ENCODE data around the gene CAT. TPM values are rescaled to one million over a fixed set of nuclear protein-coding genes. Genes with fewer than 3 reads are reported as not detected.

The CAT gene
- 100 to 1,000 TPM in 1 of 2 donors, 10 to 100 TPM in 1; 83.8 to 108 TPM for total RNA-seq

GRCh38 chr11:34438529-34439507 lies at the start of gene CAT:
Gene CAT, plus strand, starts transcription at chr11:34438934. Its CDS starts 80 bp downstream, at chr11:34439014.
- H3K36me3 ChIP-seq, result no peaks in the 10 kb centered on the region
- H3K27me3 ChIP-seq, result no peaks in the 10 kb centered on the region
- peak within 1 kb of the TSS; percentile 90 to 96 for H3K27ac ChIP-seq
- peak; percentile 99 for DNase-seq (ENCODE audit: low spot score)
- peak within 1 kb of the TSS; percentile 88 to 94 for H3K4me3 ChIP-seq
- H3K4me1 ChIP-seq, result peaks cover 0 to 17% of the 10 kb centered on the region in 2 donors
- no peak for TF ChIP-seq CTCF (IDR thresholded peaks at IDR 0.05)
- no peaks in the 10 kb centered on the region for H3K9me3 ChIP-seq

- H3K36me3 ChIP-seq, result no peaks in the 10 kb centered on the region
- no peak overlapping the region for H3K4me3 ChIP-seq
- H3K4me1 ChIP-seq, result no peaks in the 10 kb centered on the region
- no peaks in the 10 kb centered on the region for H3K27me3 ChIP-seq
- H3K9me3 ChIP-seq, result peaks cover 0 to 18% of the 10 kb centered on the region in 2 donors
- no peak overlapping the region for H3K27ac ChIP-seq
- no peak for TF ChIP-seq CTCF (IDR thresholded peaks at IDR 0.05)
- DNase-seq (ENCODE audit: low spot score), result no peak
Measured at GRCh38 chr11:34394771-34395300, 43.9 kb upstream of the CAT start.

- H3K4me3 ChIP-seq, result no peak overlapping the region
Measured at GRCh38 chr11:34395916-34396550, 42.7 kb upstream of the CAT start.

GRCh38 chr11:34397120-34397519 lies 41.6 kb upstream of the CAT start:
- Histone ChIP-seq H3K4me1 (no peaks in the 10 kb centered on the region), H3K9me3 (peaks cover 0 to 15% of the 10 kb centered on the region in 2 donors), H3K36me3 (no peaks in the 10 kb centered on the region), H3K4me3 (no peak overlapping the region), H3K27ac (no peak overlapping the region), H3K27me3 (no peaks in the 10 kb centered on the region)
- no peak for DNase-seq (ENCODE audit: low spot score)
- no peak for TF ChIP-seq CTCF (IDR thresholded peaks at IDR 0.05)

More at GRCh38 chr11:34395916-34396550, 42.7 kb upstream of the CAT start:
- H3K4me1 ChIP-seq, result no peaks in the 10 kb centered on the region
- no peaks in the 10 kb centered on the region for H3K27me3 ChIP-seq
- no peak overlapping the region for H3K27ac ChIP-seq
- no peak for TF ChIP-seq CTCF (IDR thresholded peaks at IDR 0.05)
- H3K9me3 ChIP-seq, result peaks cover 0 to 18% of the 10 kb centered on the region in 2 donors
- H3K36me3 ChIP-seq, result no peaks in the 10 kb centered on the region
- DNase-seq (ENCODE audit: low spot score), result no peak

GRCh38 chr11:34397811-34398210 lies 40.9 kb upstream of the CAT start:
- TF ChIP-seq CTCF (IDR thresholded peaks at IDR 0.05), result no peak
- Histone ChIP-seq H3K36me3 (no peaks in the 10 kb centered on the region), H3K27me3 (no peaks in the 10 kb centered on the region), H3K4me3 (no peak overlapping the region), H3K4me1 (no peaks in the 10 kb centered on the region), H3K27ac (no peak overlapping the region), H3K9me3 (peaks cover 0 to 8% of the 10 kb centered on the region in 2 donors)
- DNase-seq (ENCODE audit: low spot score), result no peak
